WTC11 (cell line): ENCODE data around the gene APOBR. TPM values are rescaled to one million over a fixed set of nuclear protein-coding genes. Genes with fewer than 3 reads are reported as not detected.

Experiments used
- ATAC-seq: fragments of 200-7000 bp; cut with Tn5 transposase; 2 replicates; pipeline ENCODE4 v1.10.0; 2021; ENCODE audit warnings: mild to moderate bottlenecking, moderate library complexity
- CTCF ChIA-PET: fragments of 300-600 bp; sonication (Branson Sonifier 250); formaldehyde crosslinking; loops from one replicate; lab custom pipeline; 2021; ENCODE audit warnings: antibody characterized with exemption; lab: Charles Lee
- POLR2A ChIA-PET: fragments of 350-600 bp; sonication (Branson Sonifier 250); formaldehyde crosslinking; loops from one replicate; lab custom pipeline; 2021; ENCODE audit warnings: antibody characterized with exemption; lab: Charles Lee
- DNase-seq: peaks from one replicate; pipeline ENCODE4 v3.0.0; 2021; ENCODE audit warnings: low spot score
- H3K27ac Mint-ChIP-seq: 2 replicates; pipeline ENCODE4 v1.8.0; 2021; ENCODE audit warnings: mixed read lengths
- H3K27me3 Mint-ChIP-seq: 2 replicates; pipeline ENCODE4 v1.8.0; 2021; ENCODE audit warnings: low read depth, mild to moderate bottlenecking, moderate library complexity, mixed read lengths
- H3K36me3 Mint-ChIP-seq: 2 replicates; pipeline ENCODE4 v1.8.0; 2021; ENCODE audit warnings: mixed read lengths
- H3K4me1 Mint-ChIP-seq: 2 replicates; pipeline ENCODE4 v1.8.0; 2022; ENCODE audit warnings: mixed read lengths
- H3K4me3 Mint-ChIP-seq: 2 replicates; pipeline ENCODE4 v1.8.0; 2021; ENCODE audit warnings: mild to moderate bottlenecking, moderate library complexity, mixed read lengths
- H3K9me3 Mint-ChIP-seq: 2 replicates; pipeline ENCODE4 v1.8.0; 2021; ENCODE audit warnings: mixed read lengths
- CBFB ChIP-seq: sonication (generic); formaldehyde crosslinking; IDR thresholded peaks from 2 replicates; pipeline ENCODE4 v1.8.1; 2022; ENCODE audit warnings: mild to moderate bottlenecking, low read depth, missing genetic modification reagents
- CDX4 ChIP-seq: fragments of 250-450 bp; sonication (Bioruptor Pico); IDR thresholded peaks from 2 replicates; pipeline ENCODE4 v1.9.0; 2021; ENCODE audit warnings: moderate library complexity, mild to moderate bottlenecking, inconsistent platforms, borderline replicate concordance
- EMX1 ChIP-seq: fragments of 250-450 bp; sonication (Bioruptor Pico); IDR thresholded peaks from 2 replicates; pipeline ENCODE4 v1.8.0; 2021; ENCODE audit warnings: mild to moderate bottlenecking
- ERG ChIP-seq: fragments of 250-450 bp; sonication (Bioruptor Pico); IDR thresholded peaks from 2 replicates; pipeline ENCODE4 v1.8.0; 2021; ENCODE audit warnings: mild to moderate bottlenecking
- FOXK1 ChIP-seq: sonication (generic); formaldehyde crosslinking; IDR thresholded peaks from 2 replicates; pipeline ENCODE4 v1.8.0; 2022; ENCODE audit warnings: mild to moderate bottlenecking, moderate library complexity, missing genetic modification reagents
- NR1H2 ChIP-seq: sonication (generic); formaldehyde crosslinking; IDR thresholded peaks from 2 replicates; pipeline ENCODE4 v1.9.0; 2021; ENCODE audit warnings: mild to moderate bottlenecking, moderate library complexity, missing genetic modification reagents
- PRDM15 ChIP-seq: sonication (generic); formaldehyde crosslinking; IDR thresholded peaks from 2 replicates; pipeline ENCODE4 v1.8.0; 2022; ENCODE audit warnings: missing genetic modification reagents
- SOX15 ChIP-seq: fragments of 250-450 bp; sonication (Bioruptor Pico); IDR thresholded peaks from 2 replicates; pipeline ENCODE4 v1.9.0; 2021; ENCODE audit warnings: mild to moderate bottlenecking
- SP1 ChIP-seq: sonication (generic); formaldehyde crosslinking; conservative IDR thresholded peaks from 2 replicates; pipeline ENCODE4 v1.8.1; 2022; ENCODE audit warnings: missing genetic modification reagents
- TP53 ChIP-seq: sonication (generic); formaldehyde crosslinking; IDR thresholded peaks from 2 replicates; pipeline ENCODE4 v1.8.1; 2023; ENCODE audit warnings: mild to moderate bottlenecking, missing genetic modification reagents
- USF2 ChIP-seq: sonication (generic); formaldehyde crosslinking; IDR thresholded peaks from 2 replicates; pipeline ENCODE4 v1.8.1; 2023; ENCODE audit warnings: mild to moderate bottlenecking, missing genetic modification reagents, moderate library complexity
- ZNF121 ChIP-seq: sonication (generic); formaldehyde crosslinking; IDR thresholded peaks from 2 replicates; pipeline ENCODE4 v1.8.0; 2023; ENCODE audit warnings: missing genetic modification reagents
- ZNF138 ChIP-seq: sonication (generic); formaldehyde crosslinking; conservative IDR thresholded peaks from 2 replicates; pipeline ENCODE4 v1.8.1; 2022; ENCODE audit warnings: mild to moderate bottlenecking, moderate library complexity, missing genetic modification reagents
- ZNF219 ChIP-seq: sonication (generic); formaldehyde crosslinking; IDR thresholded peaks from 2 replicates; pipeline ENCODE4 v1.8.0; 2023; ENCODE audit warnings: missing genetic modification reagents, mild to moderate bottlenecking, borderline replicate concordance
- ZNF281 ChIP-seq: sonication (generic); formaldehyde crosslinking; IDR thresholded peaks from 2 replicates; pipeline ENCODE4 v1.8.0; 2023; ENCODE audit warnings: mild to moderate bottlenecking, missing genetic modification reagents
- ZNF317 ChIP-seq: sonication (generic); formaldehyde crosslinking; IDR thresholded peaks from 2 replicates; pipeline ENCODE4 v1.8.1; 2023; ENCODE audit warnings: low read depth, mild to moderate bottlenecking, moderate library complexity, missing genetic modification reagents, borderline replicate concordance
- ZNF423 ChIP-seq: fragments of 250-450 bp; sonication (Bioruptor Pico); IDR thresholded peaks from 2 replicates; pipeline ENCODE4 v2.1.2; 2022; ENCODE audit warnings: mild to moderate bottlenecking, moderate library complexity
- ZNF425 ChIP-seq: fragments of 250-450 bp; sonication (Bioruptor Pico); conservative IDR thresholded peaks from 2 replicates; pipeline ENCODE4 v1.9.0; 2021; ENCODE audit warnings: mild to moderate bottlenecking
- ZNF532 ChIP-seq: fragments of 250-450 bp; sonication (Bioruptor Pico); IDR thresholded peaks from 2 replicates; pipeline ENCODE4 v1.9.0; 2021; ENCODE audit warnings: mild to moderate bottlenecking, borderline replicate concordance
- total RNA-seq: library from RNA; stranded (reverse); gene quantifications from 3 replicates; pipeline ENCODE4 v1.2.3, GENCODE V29; 2021

Gene APOBR
- total RNA-seq, 1 experiment from 2014 or later, result not detected

- TF ChIP-seq USF2 (CRISPR knock-in tag) (no peak), ZNF532 (CRISPR knock-in tag) (no peak), ZNF138 (CRISPR knock-in tag) (no peak), NR1H2 (CRISPR knock-in tag) (no peak), ZNF425 (CRISPR knock-in tag) (no peak), TP53 (no peak)
- TF ChIP-seq, all 79 proteins: peak for 0
These were observed 19.2 kb upstream of the APOBR start (continued) for GRCh38 chr16:28475221-28475620.

- Mint-ChIP-seq H3K4me3 (no peak overlapping the region), H3K4me1 (no peaks in the 10 kb centered on the region), H3K27ac (no peak overlapping the region), H3K27me3 (no peaks in the 10 kb centered on the region), H3K9me3 (no peaks in the 10 kb centered on the region), H3K36me3 (peaks cover 6% of the 10 kb centered on the region)
- DNase-seq (no peak), ATAC-seq (no peak)
- ChIA-PET POLR2A (no interaction called here), CTCF (no interaction called here)
- TF ChIP-seq ERG (CRISPR knock-in tag) (no peak), ZNF219 (CRISPR knock-in tag) (no peak), SOX15 (no peak), ZNF121 (CRISPR knock-in tag) (no peak), ZNF317 (CRISPR knock-in tag) (no peak), ZNF423 (no peak), CDX4 (CRISPR knock-in tag) (no peak), PRDM15 (CRISPR knock-in tag) (no peak), ZNF281 (CRISPR knock-in tag) (no peak), FOXK1 (no peak), EMX1 (no peak), SP1 (no peak), CBFB (CRISPR knock-in tag) (no peak)
These were observed 17.0 kb upstream of the APOBR start for GRCh38 chr16:28477311-28477920.
